K562 (cell line): ENCODE data around the gene AKT3. TPM values are rescaled to one million over a fixed set of nuclear protein-coding genes. Genes with fewer than 3 reads are reported as not detected.

ENCODE experiments used
- ATAC-seq: fragments of 200-7000 bp; cut with Tn5 transposase; 3 replicates; pipeline ENCODE4 v1.9.1; 2020; ENCODE audit warnings: moderate library complexity
- BruUV-seq: library from RNA; stranded (reverse); fragments of 400-500 nt; replicated peaks from 2 replicates; lab custom pipeline; 2021; lab: Mats Ljungman, UMichigan
- CTCF ChIA-PET: fragments of 300-600 bp; formaldehyde crosslinking; extraction: SDS; loops from one replicate; lab custom pipeline; 2021; ENCODE audit warnings: low intra/inter-chr PET ratio; lab: Yijun Ruan, JAX
- POLR2A ChIA-PET: fragments of 300-600, 350-650 bp; sonication (Branson Sonifier 250); formaldehyde crosslinking; extraction: SDS; loops from one replicate; lab custom pipeline; 2021; ENCODE audit warnings: antibody characterized with exemption, inconsistent platforms; lab: Yijun Ruan, JAX
- DNase-seq, 4 experiments: peaks; one replicate each; pipeline versions ENCODE4 v3.0.0 to v3.0.0-alpha.2; 2011 to 2018; ENCODE audit warnings: low spot score in 3 of 4, mixed read lengths in 3 of 4; ENCODE audit errors: extremely low read depth in 1 of 4
- FAIRE-seq: peaks from 2 replicates; lab custom pipeline; 2011; peaks lifted over from hg19 to GRCh38; lab: Jason Lieb, UNC
- H2AFZ ChIP-seq: 2 replicates; pipeline ENCODE4 v1.6.0; 2011; ENCODE audit warnings: low read depth, low read length, control low read depth, inconsistent platforms
- H3K27ac ChIP-seq: fragments of 200-600 bp; 3 replicates; pipeline ENCODE4 v1.8.0; 2011; ENCODE audit warnings: low read depth, mild to moderate bottlenecking, control low read depth, inconsistent platforms, low read length, moderate library complexity, mixed read lengths; ENCODE audit errors: extremely low read depth
- H3K27me3 ChIP-seq, 2 experiments: fragments of 300-600 bp in 1 of 2; 2 replicates in 1 of 2; 3 replicates in 1 of 2; pipeline versions ENCODE4 v1.6.0 to v1.8.0; 2011; ENCODE audit warnings: inconsistent platforms in 2 of 2, low read length in 2 of 2, mild to moderate bottlenecking in 1 of 2, mixed read lengths in 1 of 2, moderate library complexity in 1 of 2; ENCODE audit not compliant: control insufficient read depth in 2 of 2, insufficient read depth in 2 of 2
- H3K36me3 ChIP-seq: fragments of 300-600 bp; 3 replicates; pipeline ENCODE4 v1.8.0; 2011; ENCODE audit warnings: mild to moderate bottlenecking, low read length, inconsistent platforms; ENCODE audit not compliant: control insufficient read depth, insufficient read depth
- H3K4me1 ChIP-seq, 2 experiments: fragments of 200-600 bp in 1 of 2; replicated peaks in 1 of 2; 2 replicates in 1 of 2; 3 replicates in 1 of 2; pipeline versions ENCODE4 v1.5.1 to v1.8.0; 2011; ENCODE audit warnings: inconsistent platforms in 2 of 2, low read length in 2 of 2, mild to moderate bottlenecking in 1 of 2, mixed read lengths in 1 of 2, moderate library complexity in 1 of 2; ENCODE audit not compliant: control insufficient read depth in 2 of 2, insufficient read depth in 2 of 2
- H3K4me2 ChIP-seq: 2 replicates; pipeline ENCODE4 v1.6.1; 2011; ENCODE audit warnings: low read length, control low read depth, inconsistent platforms, mixed read lengths; ENCODE audit not compliant: insufficient read depth
- H3K4me3 ChIP-seq: fragments of 200-600 bp; sonication (generic), shearing (Covaris generic); 2 replicates; pipeline ENCODE4 v1.5.1; 2016; ENCODE audit warnings: control low read depth, inconsistent platforms
- H3K79me2 ChIP-seq: fragments of 200-600 bp; 3 replicates; pipeline ENCODE4 v1.8.0; 2011; ENCODE audit warnings: low read length, inconsistent platforms; ENCODE audit not compliant: control insufficient read depth, insufficient read depth
- H3K9ac ChIP-seq, 2 experiments: 2 replicates each; pipeline versions ENCODE4 v1.6.0 to v1.6.1; 2011; ENCODE audit warnings: low read depth in 2 of 2, low read length in 2 of 2, control low read depth in 1 of 2, inconsistent platforms in 1 of 2, mild to moderate bottlenecking in 1 of 2, mixed read lengths in 1 of 2; ENCODE audit not compliant: insufficient read depth in 1 of 2
- H3K9me1 ChIP-seq: one replicate; pipeline ENCODE4 v1.6.0; 2011; ENCODE audit warnings: inconsistent platforms, mild to moderate bottlenecking, low read length, moderate library complexity; ENCODE audit not compliant: control insufficient read depth, insufficient read depth
- H3K9me3 ChIP-seq: replicated peaks from 2 replicates; pipeline ENCODE4 v1.5.1; 2011; ENCODE audit warnings: low read depth, low read length, inconsistent platforms; ENCODE audit not compliant: control insufficient read depth, insufficient read depth
- H4K20me1 ChIP-seq: replicated peaks from 2 replicates; pipeline ENCODE4 v1.6.1; 2011; ENCODE audit warnings: low read length, inconsistent platforms, mixed read lengths; ENCODE audit not compliant: control insufficient read depth, insufficient read depth
- ATF1 ChIP-seq, 2 experiments: fragments of 450-650 bp in 1 of 2; IDR thresholded peaks; 2 replicates each; pipeline ENCODE4 v1.6.1; 2016; ENCODE audit warnings: missing compliant biosample characterization in 1 of 2, missing genetic modification characterization in 1 of 2
- C11orf30 ChIP-seq: fragments of 450-650 bp; IDR thresholded peaks from 2 replicates; pipeline ENCODE4 v1.6.1; 2016; ENCODE audit warnings: low read depth, mild to moderate bottlenecking
- CCAR2 ChIP-seq: fragments of 200-400 bp; formaldehyde crosslinking; IDR thresholded peaks from 2 replicates; pipeline ENCODE4 v1.6.1; 2017; ENCODE audit warnings: mild to moderate bottlenecking, low read depth, low read length
- DPF2 ChIP-seq: fragments of 450-650 bp; IDR thresholded peaks from 2 replicates; pipeline ENCODE4 v1.6.1; 2016
- FOXJ3 ChIP-seq: sonication (generic); formaldehyde crosslinking; IDR thresholded peaks from 2 replicates; pipeline ENCODE4 v1.4.0; 2020; ENCODE audit warnings: mild to moderate bottlenecking, missing genetic modification reagents
- GATA2 ChIP-seq: sonication (generic); formaldehyde crosslinking; IDR thresholded peaks from 2 replicates; pipeline ENCODE4 v1.4.0; 2020; ENCODE audit warnings: mild to moderate bottlenecking, missing genetic modification reagents
- GATAD2B ChIP-seq: fragments of 450-650 bp; IDR thresholded peaks from 2 replicates; pipeline ENCODE4 v1.6.1; 2017; ENCODE audit warnings: mild to moderate bottlenecking, borderline replicate concordance
- LARP7 ChIP-seq: fragments of 450-650 bp; IDR thresholded peaks from 2 replicates; pipeline ENCODE4 v1.6.1; 2016
- NR1H2 ChIP-seq: sonication (generic); formaldehyde crosslinking; IDR thresholded peaks from 2 replicates; pipeline ENCODE4 v1.4.0; 2020; ENCODE audit warnings: mild to moderate bottlenecking, missing genetic modification reagents
- NR2C1 ChIP-seq, 2 experiments: fragments of 450-650 bp; IDR thresholded peaks; 2 replicates each; pipeline ENCODE4 v1.6.1; 2017; ENCODE audit warnings: mild to moderate bottlenecking in 2 of 2, antibody characterized with exemption in 1 of 2, inconsistent platforms in 1 of 2, missing compliant biosample characterization in 1 of 2, missing genetic modification characterization in 1 of 2
- PHF20 ChIP-seq: fragments of 450-650 bp; IDR thresholded peaks from 2 replicates; pipeline ENCODE4 v1.6.1; 2018; ENCODE audit not compliant: partially characterized antibody
- SAFB2 ChIP-seq: fragments of 200-400 bp; formaldehyde crosslinking; IDR thresholded peaks from 2 replicates; pipeline ENCODE4 v1.6.1; 2018; ENCODE audit warnings: borderline replicate concordance, low read length, low read depth, moderate library complexity; ENCODE audit not compliant: severe bottlenecking
- SMARCA5 ChIP-seq: fragments of 450-650 bp; IDR thresholded peaks from 2 replicates; pipeline ENCODE4 v1.6.1; 2016
- STAT5A ChIP-seq: IDR thresholded peaks from 2 replicates; pipeline ENCODE4 v1.6.1; 2012; ENCODE audit warnings: low read length, inconsistent platforms, borderline replicate concordance
- XRCC3 ChIP-seq: fragments of 450-650 bp; IDR thresholded peaks from 2 replicates; pipeline ENCODE4 v1.6.1; 2017; ENCODE audit warnings: mild to moderate bottlenecking, moderate library complexity
- XRCC5 ChIP-seq: fragments of 200-400 bp; formaldehyde crosslinking; IDR thresholded peaks from 2 replicates; pipeline ENCODE4 v1.6.1; 2017; ENCODE audit warnings: low read depth, mild to moderate bottlenecking, low read length
- ZBTB1 ChIP-seq: sonication (generic); formaldehyde crosslinking; IDR thresholded peaks from 2 replicates; pipeline ENCODE4 v1.8.1; 2023; ENCODE audit warnings: missing genetic modification reagents, low read depth, mild to moderate bottlenecking, borderline replicate concordance
- ZNF24 ChIP-seq: fragments of 450-650 bp; IDR thresholded peaks from 2 replicates; pipeline ENCODE4 v1.6.1; 2016
- WGBS: fragments of 100-300 bp; shearing (Covaris generic); methylation state at CpG from one replicate; pipeline ENCODE4 v1.1.6; 2016; ENCODE audit warnings: low coverage, mixed read lengths; ENCODE audit not compliant: insufficient coverage; ENCODE audit errors: missing lambda C conversion rate; 5-methylcytosine and 5-hydroxymethylcytosine counted together
- in situ Hi-C: fragments of 300-500 bp; cut with MboI; formaldehyde crosslinking; loops from 4 replicates; pipeline ENCODE4 v1.15.0; 2018; ENCODE audit warnings: inconsistent platforms, mixed read lengths
- intact Hi-C: fragments of 100-400 bp; cut with micrococcal nuclease; formaldehyde crosslinking; loops from 2 replicates; pipeline ENCODE4 v1.14.2; 2022
- polyA plus RNA-seq, 8 experiments: library from polyadenylated mRNA; depleted of rRNA in 4 of 8; stranded (reverse) in 5 of 8; unstranded in 3 of 8; fragments of >200 nt; fragmentation: Nextera tagmentation in 2 of 8; fragmentation: Illumina TruSeq in 1 of 8; extraction: Ambion mirVana in 2 of 8; extraction: Trizol in 1 of 8; gene quantifications; 2 replicates each; pipeline versions ENCODE4 v1.2.1 to v1.2.3, GENCODE V29; 2011 to 2014; ENCODE audit warnings: inconsistent platforms in 1 of 8, missing spikeins in 1 of 8
- total RNA-seq, 7 experiments: library from RNA; depleted of rRNA in 6 of 7; stranded (reverse); fragments of >200 nt in 6 of 7; fragmentation: Illumina TruSeq in 2 of 7; extraction: Trizol in 2 of 7; gene quantifications; 2 replicates each; pipeline versions ENCODE4 v1.2.1 to v1.2.3, GENCODE V29; 2011 to 2021; ENCODE audit warnings: low replicate concordance in 1 of 7
- TF ChIP-seq, protein P1 (sequence below): fragments of 250-450 bp; sonication (Bioruptor Pico); IDR thresholded peaks from 2 replicates; pipeline ENCODE4 v1.8.0; 2021; ENCODE audit warnings: borderline replicate concordance, mild to moderate bottlenecking, moderate library complexity; ENCODE audit not compliant: poor library complexity, severe bottlenecking
- TF ChIP-seq, protein P2 (sequence below): fragments of 450-650 bp; IDR thresholded peaks from one replicate; pipeline ENCODE4 v1.6.1; 2018; ENCODE audit warnings: mild to moderate bottlenecking, moderate library complexity; ENCODE audit not compliant: partially characterized antibody
- TF ChIP-seq, protein P3 (sequence below): sonication (generic); formaldehyde crosslinking; IDR thresholded peaks from 2 replicates; pipeline ENCODE4 v1.8.0; 2023; ENCODE audit warnings: mild to moderate bottlenecking, missing genetic modification reagents
- TF ChIP-seq, protein P4 (sequence below): sonication (generic); formaldehyde crosslinking; IDR thresholded peaks from 2 replicates; pipeline ENCODE4 v1.8.0; 2022; ENCODE audit warnings: mild to moderate bottlenecking, missing genetic modification reagents

AKT3 gene
- total and polyA plus RNA-seq, 9 of the 15 experiments (the other 6 are each of a cell fraction or from before 2014, with no cell fraction given), result 0.04 to 0.54 (median 0.18) TPM; not detected in 1

DNA sequence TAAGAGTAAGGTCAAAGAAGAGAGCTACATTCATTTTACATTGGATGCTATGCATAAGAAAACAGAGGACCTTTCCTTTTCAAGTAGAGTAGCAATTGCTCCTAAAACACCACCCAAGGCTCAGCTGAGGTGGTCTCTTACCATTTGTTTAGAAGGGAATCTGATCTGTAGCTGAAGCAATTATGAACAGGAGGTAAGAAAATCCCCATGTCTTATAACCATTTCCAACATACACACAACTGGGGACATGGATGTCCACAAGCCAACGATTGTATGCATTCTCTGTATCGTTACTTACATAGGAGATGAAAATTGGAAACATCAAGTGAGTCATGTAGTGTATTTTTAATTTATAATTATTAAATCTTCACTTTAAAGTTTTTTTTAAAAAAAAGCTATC is 132.0 kb downstream of the AKT3 start (continued):
- TF ChIP-seq, protein P1, sequence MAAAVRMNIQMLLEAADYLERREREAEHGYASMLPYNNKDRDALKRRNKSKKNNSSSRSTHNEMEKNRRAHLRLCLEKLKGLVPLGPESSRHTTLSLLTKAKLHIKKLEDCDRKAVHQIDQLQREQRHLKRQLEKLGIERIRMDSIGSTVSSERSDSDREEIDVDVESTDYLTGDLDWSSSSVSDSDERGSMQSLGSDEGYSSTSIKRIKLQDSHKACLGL (CRISPR knock-in tag), result no peak
- TF ChIP-seq ZBTB1 (no peak), XRCC3 (no peak), PHF20 (no peak)

DNA sequence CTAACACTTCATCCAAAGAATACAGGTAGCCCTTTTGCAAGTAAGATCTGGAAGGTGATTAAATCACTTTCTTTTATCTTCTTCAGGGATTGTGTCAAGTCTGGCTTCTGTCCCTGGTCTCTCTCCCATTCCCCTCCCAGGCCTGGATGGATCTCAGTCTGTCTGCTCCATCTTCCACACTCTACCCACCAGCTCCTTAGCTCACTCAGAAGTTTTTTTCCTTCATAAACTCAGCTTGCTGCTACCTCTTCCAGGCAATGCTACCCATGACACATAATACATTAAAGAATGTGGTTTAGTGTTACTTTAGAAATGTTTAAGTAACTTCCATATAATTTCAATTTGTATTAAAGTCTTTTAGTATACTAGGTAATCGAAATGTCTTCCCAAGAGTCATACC is 133.1 kb downstream of the AKT3 start:
- no peak overlapping the region for H3K4me3 ChIP-seq
- H3K27ac ChIP-seq, result no peak overlapping the region
- FAIRE-seq, result no peak
- H3K9me1 ChIP-seq, result no peaks in the 10 kb centered on the region
- H4K20me1 ChIP-seq, result no peaks in the 10 kb centered on the region
- CTCF ChIA-PET, result no interaction called here
- H3K27me3 ChIP-seq, result no peaks in the 10 kb centered on the region
- ATAC-seq, result no peak
- H3K79me2 ChIP-seq, result no peaks in the 10 kb centered on the region
- in situ Hi-C loops (no loop called here), intact Hi-C loops (no loop called here)
- no peak overlapping the region for H3K4me2 ChIP-seq
- H3K9ac ChIP-seq, result no peak overlapping the region
- no peak for DNase-seq
- POLR2A ChIA-PET, result no interaction called here
- H3K4me1 ChIP-seq, result no peaks in the 10 kb centered on the region
- 0% methylated on average over 1 of the region's 1 CpG for WGBS
- no TSS peak for BruUV-seq
- no peak overlapping the region for H2AFZ ChIP-seq
- no peaks in the 10 kb centered on the region for H3K36me3 ChIP-seq
- H3K9me3 ChIP-seq, result no peaks in the 10 kb centered on the region
- TF ChIP-seq SAFB2 (no peak), DPF2 (no peak), STAT5A (no peak), LARP7 (no peak), C11orf30 (no peak), GATA2 (CRISPR knock-in tag) (no peak), ZNF24 (no peak), CCAR2 (no peak), FOXJ3 (CRISPR knock-in tag) (no peak), NR2C1 (IDR thresholded peaks at IDR 0.05) (no peak), NR2C1 (tag; IDR thresholded peaks at IDR 0.05) (no peak), GATAD2B (no peak), NR1H2 (CRISPR knock-in tag) (no peak), XRCC5 (no peak), SMARCA5 (no peak), ATF1 (CRISPR knock-in tag; IDR thresholded peaks at IDR 0.05) (no peak), ATF1 (tag; IDR thresholded peaks at IDR 0.05) (no peak)
- TF ChIP-seq, protein P2, sequence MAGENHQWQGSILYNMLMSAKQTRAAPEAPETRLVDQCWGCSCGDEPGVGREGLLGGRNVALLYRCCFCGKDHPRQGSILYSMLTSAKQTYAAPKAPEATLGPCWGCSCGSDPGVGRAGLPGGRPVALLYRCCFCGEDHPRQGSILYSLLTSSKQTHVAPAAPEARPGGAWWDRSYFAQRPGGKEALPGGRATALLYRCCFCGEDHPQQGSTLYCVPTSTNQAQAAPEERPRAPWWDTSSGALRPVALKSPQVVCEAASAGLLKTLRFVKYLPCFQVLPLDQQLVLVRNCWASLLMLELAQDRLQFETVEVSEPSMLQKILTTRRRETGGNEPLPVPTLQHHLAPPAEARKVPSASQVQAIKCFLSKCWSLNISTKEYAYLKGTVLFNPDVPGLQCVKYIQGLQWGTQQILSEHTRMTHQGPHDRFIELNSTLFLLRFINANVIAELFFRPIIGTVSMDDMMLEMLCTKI, result no peak
- TF ChIP-seq, protein P3, sequence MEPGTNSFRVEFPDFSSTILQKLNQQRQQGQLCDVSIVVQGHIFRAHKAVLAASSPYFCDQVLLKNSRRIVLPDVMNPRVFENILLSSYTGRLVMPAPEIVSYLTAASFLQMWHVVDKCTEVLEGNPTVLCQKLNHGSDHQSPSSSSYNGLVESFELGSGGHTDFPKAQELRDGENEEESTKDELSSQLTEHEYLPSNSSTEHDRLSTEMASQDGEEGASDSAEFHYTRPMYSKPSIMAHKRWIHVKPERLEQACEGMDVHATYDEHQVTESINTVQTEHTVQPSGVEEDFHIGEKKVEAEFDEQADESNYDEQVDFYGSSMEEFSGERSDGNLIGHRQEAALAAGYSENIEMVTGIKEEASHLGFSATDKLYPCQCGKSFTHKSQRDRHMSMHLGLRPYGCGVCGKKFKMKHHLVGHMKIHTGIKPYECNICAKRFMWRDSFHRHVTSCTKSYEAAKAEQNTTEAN (CRISPR knock-in tag), result no peak
- TF ChIP-seq, protein P4, sequence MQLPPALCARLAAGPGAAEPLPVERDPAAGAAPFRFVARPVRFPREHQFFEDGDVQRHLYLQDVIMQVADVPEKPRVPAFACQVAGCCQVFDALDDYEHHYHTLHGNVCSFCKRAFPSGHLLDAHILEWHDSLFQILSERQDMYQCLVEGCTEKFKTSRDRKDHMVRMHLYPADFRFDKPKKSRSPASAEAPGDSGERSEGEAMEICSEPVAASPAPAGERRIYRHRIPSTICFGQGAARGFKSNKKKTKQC, result no peak
